HG03457 (cell line): ENCODE data around the gene MEST.
"Not testable (repeated sequence)": the region's sequence is repeated elsewhere in the genome, so short reads cannot be mapped to it uniquely, and the experiment has no call there.

ENCODE experiments used
- ATAC-seq: cut with Tn5 transposase; IDR thresholded peaks from one replicate; pipeline ENCODE4 v1.9.1; 2021; ENCODE audit warnings: moderate number of reproducible peaks; ENCODE audit not compliant: unreplicated experiment

The MEST gene

GRCh38 chr7:130521258-130521951 lies 29.5 kb downstream of the MEST start:
- no peak for ATAC-seq

GRCh38 chr7:130523519-130524125 lies 31.7 kb downstream of the MEST start:
- not testable (repeated sequence) for ATAC-seq

- no peak for ATAC-seq
Observed at GRCh38 chr7:130524628-130525027, 32.7 kb downstream of the MEST start.

GRCh38 chr7:130527752-130528355 lies 36.0 kb downstream of the MEST start:
- ATAC-seq: not testable (repeated sequence)

- no peak for ATAC-seq
Observed at GRCh38 chr7:130529417-130529816, 37.5 kb downstream of the MEST start.

- not testable (repeated sequence) for ATAC-seq
Observed at GRCh38 chr7:130537894-130538293, 46.0 kb downstream of the MEST start.

GRCh38 chr7:130541287-130541686 lies 49.4 kb downstream of the MEST start:
- ATAC-seq: not testable (repeated sequence)

GRCh38 chr7:130542297-130542696 lies 50.4 kb downstream of the MEST start:
- ATAC-seq: not testable (repeated sequence)

GRCh38 chr7:130543487-130544010 lies 51.7 kb downstream of the MEST start:
- ATAC-seq: no peak

GRCh38 chr7:130544356-130544755 lies 52.5 kb downstream of the MEST start:
- no peak for ATAC-seq

GRCh38 chr7:130553398-130554029 lies 61.6 kb downstream of the MEST start:
- ATAC-seq: no peak

GRCh38 chr7:130554481-130554880 lies 62.6 kb downstream of the MEST start:
- no peak for ATAC-seq
